GM18498 (cell line): ENCODE data around the gene DBP.
A peak's percentile ranks its signal among the peaks of the same experiment; 100 is the strongest.
"Not testable (repeated sequence)": the region's sequence is repeated elsewhere in the genome, so short reads cannot be mapped to it uniquely, and the experiment has no call there.

Experiments used
- ATAC-seq: cut with Tn5 transposase; IDR thresholded peaks from one replicate; pipeline ENCODE4 v1.9.1; 2021; ENCODE audit warnings: mild to moderate bottlenecking, moderate library complexity; ENCODE audit not compliant: unreplicated experiment

DBP gene

DNA sequence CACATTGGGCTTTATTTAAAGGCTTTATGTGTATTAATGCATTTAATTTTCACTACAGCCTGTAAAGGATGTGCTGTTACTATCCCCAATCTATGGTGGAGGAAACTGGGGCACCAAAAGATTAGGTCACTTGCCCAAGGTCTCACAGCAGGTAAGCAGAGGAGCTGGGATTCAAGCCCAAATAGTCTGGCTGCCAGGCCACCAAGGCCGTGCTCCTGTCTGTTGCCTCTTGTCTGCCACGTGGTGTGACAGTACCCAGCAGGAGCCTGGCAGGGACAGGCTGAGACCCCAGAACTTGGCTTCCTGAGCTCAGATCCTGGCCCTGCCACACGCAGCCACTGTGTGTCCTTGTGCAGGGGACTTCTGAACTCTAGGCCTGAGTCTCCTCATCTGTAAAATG, 31.2 kb upstream of the DBP start:
- ATAC-seq: no peak

DNA sequence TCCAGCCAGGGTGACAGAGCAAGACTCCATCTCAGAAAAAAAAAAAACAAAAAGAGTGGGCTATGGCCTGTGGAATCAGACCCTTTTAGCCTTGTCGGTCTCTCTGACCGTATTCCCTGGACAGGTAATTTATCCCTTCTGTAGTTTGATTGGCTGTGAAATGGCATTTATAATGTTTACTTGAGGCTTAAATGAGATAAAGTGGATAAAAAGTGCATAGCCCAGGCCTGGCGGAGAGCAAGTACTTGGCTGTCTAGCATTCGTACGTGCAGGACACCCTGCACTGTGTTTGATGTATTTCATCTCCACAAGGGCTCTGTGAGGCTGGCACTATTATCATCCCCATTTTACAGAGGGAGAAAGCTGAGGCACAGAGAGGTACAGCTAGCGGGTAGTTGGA, 28.6 kb upstream of the DBP start:
- no peak for ATAC-seq

DNA sequence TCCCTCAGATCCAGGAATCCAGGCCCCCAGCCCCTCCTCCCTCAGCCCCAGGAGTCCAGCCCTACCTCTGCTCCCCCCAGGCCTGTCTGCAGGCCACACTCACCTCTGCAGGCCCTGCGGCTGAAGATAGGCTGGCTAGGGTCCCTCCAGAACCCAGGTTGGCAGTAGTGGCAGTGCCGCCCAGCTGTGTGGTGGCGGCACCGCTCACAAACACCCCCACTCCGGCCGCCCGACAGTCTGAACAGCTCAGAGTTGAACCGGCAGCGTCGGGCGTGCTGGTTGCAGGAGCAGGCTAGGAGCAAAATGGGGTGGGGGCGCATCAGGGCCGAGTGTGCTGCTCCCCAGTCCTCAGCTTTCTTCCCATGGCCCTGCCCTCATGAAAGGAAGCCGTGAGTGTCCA, 27.3 kb upstream of the DBP start:
- no peak for ATAC-seq

DNA sequence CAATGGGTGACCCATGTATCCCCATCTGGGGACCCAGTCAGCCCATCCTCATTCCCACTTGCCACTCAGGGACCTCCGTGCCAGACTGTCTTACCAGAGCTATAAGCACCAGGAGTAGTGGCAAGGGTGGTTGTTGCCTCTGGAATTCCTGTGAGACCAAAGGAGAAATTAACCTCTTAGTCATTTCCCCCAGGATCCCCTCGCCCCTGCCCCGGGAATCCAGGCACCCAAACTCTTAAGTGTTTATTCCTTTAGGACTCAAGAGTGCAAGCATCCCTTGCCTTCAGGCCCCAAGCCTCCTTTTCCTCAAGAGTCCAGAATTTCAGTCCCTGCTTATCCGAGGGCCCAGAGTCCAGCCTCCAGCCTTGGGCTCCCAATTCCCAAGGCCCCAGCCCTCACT, 26.5 kb upstream of the DBP start:
- ATAC-seq: no peak

DNA sequence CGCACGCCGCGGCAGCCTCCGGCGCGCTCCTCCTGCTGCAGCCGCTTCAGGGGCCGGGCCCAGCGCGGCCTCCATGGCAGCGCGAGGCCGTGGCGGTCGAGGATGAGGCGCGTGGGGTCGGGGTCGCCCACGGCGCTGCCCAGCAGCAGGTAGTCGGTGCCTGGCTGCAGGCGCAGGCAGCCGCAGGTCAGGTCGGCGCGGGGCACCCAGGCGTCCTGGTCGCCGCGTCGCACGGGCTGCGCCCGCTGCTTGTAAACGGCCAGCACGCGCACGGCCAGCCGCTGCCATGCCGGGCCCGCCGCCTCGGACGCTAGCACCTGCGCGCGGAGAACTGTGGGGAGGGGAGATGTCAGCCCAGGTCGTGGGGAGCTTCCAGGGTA, 24.5 kb upstream of the DBP start:
- ATAC-seq: no peak

DNA sequence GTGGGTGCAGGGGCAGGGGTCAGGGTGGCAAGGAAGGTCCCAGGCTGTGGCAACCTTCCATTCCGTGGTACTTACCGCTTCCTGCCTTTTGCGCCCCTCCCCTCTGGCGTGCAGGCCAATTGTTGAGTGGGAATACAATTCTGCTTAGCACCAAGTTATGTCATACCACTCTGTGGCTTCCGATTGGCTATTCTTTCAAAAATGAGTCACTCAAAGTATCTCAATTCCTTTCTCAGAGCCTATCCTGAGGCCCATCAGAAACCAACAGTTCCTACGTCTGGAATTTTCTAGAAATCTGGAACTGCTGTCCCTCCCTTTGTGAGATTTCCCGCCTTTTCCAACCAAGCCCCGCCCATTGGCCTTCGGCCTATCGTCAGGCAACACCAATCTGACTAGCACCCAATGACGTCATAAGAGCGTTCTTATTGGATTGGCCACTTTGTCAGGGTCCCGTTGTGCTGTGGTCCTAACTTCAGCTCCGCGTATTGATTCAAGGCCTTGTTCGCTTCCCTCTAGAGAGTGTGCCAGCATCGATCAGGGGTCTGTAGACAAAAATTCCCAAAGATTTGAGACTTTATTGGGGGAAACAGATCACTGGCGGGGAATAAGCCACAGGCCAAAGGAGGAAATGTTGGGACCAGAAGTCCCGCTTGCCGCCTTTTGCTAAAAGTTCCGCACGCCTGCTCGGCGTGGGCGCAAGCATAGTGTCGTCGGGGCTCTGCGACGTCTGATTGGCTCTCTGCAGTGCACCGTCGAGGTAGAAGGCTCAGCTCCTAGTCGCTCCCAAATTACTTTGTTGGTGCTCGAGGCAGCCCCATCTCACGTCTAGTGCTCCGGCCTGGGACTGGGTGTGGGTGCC, 23.9 kb upstream of the DBP start:
- ATAC-seq: peak; percentile 93

DNA sequence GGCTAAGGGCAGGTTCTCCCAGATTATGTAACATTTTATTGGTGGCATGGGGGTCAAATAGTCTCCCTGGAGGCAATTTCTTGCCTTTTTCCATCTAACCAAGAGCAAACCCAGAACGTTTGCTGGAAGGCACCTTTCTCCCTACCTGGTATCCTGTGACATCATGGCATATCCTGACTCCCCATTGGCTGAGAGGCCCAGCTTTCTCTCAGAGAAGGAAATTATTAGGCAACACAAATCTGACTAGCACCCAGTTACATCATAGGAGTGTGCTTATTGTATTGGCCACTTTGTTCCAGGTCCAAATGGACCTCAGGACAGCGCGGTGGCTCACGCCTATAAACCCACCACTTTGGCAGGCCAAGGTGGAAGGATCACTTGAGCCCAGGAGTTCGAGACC, 22.6 kb upstream of the DBP start:
- no peak for ATAC-seq

DNA sequence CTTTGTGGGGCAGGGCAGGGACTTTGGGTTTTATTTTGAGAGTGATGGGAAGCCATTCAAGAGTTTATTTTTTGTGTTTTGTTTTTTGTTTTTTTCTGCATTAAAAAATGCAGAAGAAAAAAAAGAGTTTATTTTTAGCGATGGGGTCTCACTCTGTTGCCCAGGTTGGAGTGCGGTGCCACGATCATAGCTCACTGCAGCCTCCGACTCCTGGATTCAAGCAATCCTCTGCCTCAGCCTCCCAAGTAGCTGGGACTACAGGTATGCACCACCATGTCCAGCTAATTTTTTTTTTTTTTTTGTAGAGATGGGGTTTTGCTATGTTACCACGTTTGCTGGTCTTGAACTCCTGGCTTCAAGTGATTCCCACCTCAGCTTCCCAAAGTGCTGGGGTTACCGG, 21.3 kb upstream of the DBP start:
- ATAC-seq: no peak

DNA sequence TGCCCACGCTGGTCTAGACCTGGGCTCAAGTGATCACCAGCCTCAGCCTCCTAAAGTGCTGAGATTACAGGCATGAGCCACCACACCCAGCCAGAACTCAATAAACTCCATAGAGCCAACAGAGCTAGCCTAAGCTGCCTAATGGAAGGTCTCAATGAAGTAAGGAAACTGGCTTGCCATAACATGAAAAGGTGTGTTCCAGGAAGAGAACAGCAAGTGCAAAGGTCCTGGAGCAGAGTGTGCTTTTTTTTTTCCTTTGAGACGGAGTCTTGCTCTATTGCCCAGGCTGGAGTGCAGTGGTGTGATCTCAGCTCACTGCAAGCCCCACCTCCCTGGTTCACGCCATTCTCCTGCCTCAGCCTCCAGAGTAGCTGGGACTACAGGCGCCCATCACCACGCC, 20.6 kb upstream of the DBP start:
- not testable (repeated sequence) for ATAC-seq

DNA sequence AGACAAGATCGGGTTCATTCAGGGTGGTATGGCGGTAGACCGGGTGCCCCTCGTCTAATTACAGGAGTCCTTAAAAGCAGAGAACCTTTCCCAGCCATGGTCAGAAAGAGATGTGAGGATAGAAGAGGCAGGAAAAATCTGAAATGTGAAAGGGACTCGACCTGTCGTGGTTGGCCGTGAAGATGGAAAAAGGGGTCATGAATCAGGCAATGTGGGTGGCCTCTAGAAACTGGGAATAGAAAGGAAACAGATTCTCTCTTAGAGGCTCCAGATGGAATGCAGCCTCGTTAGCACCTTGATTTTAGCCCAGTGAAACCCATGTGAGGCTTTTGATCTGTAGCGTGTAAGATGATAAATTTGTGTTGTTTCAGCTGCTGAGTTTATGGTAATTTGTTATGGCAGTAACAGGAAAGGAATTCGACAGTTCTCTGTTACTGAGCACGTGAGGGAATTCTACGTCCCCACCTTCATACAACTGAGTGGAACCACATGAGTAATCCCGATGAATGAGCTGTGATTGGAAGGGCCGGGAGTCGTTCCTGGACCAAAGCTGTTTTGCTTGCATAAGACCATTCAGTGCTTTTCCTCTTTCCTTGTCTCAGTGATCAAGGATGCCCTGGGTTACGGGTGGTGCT, 19.8 kb upstream of the DBP start:
- no peak for ATAC-seq

DNA sequence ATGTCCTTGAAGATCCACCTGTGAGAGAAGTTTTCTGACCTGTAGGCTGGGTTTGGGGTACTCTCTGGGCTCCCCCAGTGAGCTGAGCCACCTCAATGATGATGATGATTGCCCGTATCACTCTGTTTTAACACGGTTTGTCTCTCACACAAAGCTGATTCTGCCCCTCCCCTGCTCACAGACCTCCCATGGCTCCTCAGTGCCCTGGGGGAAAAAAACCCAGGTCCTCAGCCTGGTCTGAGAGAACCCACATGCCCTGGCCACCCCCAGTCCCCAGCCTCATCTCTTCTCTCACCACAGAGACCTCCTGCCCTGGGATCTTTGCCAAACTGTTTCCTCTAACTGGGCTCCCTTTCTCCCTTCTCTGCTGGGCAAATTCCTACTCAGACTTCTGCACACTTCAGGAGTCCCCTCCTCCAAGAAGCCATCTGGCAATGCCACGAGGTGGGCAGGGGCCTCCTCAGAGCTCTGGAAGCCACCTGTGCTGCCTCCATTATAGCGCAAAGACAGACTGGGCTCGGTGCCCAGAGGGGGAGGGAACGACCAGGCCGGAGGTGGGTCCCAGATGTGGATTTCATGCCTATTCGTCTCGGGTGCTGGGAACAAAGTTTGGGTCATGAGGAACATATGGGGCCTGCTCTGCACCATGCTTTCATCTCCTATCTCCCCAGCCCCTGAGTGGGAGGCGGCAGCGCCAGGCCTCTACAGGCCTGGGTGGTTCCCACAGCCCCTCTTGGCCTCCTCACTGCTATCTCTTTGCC, 17.3 kb upstream of the DBP start:
- ATAC-seq: no peak

DNA sequence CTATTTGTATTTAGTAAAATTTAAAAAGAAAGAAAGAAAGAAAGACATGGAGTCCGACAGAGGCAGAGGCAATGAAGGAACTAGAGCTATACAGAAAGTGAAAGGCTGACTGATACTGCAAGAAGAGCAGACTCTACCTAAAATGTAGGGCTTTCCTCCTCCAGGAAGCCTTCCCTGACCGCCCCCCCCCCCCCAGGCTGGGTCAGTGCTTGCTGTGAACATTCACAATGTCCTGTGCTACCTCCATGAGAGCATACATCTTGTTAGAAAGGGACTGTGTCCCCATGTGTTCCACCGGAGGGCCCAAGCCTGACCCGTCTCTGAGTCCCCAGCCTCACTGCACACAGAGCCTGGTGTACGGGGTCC, 14.5 kb upstream of the DBP start:
- ATAC-seq: no peak

DNA sequence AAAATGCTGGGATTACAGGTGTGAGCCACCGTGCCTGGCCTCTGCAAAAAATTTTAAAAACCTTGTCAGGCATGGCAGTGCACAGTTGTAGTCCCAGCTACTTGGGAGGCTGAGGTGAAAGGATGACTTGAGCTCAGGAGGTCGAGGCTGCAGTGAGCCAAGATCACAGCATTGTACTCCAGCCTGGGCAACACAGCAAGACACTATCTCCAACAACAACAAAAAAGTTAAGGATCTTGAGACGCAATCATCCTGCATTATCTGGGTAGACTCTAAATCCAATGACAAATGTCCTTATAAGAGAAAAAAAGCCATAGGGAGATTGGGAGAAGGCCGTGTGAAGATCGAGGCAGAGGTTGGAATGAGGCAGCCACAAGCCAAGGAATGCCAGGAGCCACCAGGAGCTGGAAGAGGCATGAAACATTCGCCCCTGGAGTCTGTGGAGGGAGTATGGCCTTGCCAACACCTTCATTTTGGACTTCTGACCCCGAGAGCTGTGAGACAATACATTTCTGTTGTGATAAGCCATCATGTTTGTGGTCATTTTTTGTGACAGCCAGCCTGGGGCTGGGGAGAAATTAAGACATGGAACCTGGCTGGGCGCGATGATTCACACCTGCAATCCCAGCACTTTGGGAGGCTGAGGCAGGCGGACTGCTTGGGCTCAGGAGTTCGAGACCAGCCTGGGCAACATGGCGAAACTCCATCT, 13.9 kb upstream of the DBP start:
- no peak for ATAC-seq

DNA sequence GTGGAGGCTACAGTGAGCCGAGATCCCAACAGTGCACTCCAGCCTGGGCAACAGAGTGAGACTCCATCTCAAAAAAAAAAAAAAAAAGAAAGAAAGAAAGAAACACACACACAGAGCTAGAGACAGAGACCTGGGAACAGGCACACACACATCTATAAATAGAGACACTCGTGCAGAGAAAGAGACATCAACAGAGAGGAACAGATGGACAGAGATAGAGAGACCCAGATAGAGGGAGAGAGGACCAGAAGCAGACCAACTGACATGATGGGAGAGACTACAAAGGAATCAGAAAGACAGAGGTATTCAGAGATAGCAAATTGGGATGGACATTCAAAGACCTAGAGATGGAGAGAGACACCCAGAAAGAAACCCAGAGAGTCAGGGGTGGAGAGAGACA, 11.0 kb upstream of the DBP start:
- no peak for ATAC-seq

DNA sequence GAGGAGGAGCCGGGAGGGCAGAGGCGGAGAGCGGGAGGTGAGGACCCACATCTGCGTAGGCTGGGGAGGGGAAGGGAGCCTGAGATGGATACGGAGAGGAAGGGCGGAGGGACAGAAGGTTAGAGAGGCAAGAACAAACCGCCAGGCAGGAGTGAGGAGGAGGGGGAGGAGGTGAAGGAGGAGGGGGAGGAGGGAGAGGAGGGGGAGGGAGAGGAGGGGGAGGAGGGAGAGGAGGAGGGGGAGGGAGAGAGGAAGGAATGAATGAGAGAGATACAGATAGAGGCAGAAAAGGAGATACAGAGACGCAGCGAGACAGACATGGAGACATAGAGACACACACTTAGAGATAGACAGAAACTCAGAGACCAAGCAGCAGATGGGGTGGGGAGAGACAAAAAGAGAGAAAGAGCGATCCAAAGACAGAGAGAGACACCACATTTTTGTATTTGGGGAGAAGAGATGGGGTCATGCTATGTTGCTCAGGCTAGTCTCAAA, 9.6 kb upstream of the DBP start:
- ATAC-seq: no peak

DNA sequence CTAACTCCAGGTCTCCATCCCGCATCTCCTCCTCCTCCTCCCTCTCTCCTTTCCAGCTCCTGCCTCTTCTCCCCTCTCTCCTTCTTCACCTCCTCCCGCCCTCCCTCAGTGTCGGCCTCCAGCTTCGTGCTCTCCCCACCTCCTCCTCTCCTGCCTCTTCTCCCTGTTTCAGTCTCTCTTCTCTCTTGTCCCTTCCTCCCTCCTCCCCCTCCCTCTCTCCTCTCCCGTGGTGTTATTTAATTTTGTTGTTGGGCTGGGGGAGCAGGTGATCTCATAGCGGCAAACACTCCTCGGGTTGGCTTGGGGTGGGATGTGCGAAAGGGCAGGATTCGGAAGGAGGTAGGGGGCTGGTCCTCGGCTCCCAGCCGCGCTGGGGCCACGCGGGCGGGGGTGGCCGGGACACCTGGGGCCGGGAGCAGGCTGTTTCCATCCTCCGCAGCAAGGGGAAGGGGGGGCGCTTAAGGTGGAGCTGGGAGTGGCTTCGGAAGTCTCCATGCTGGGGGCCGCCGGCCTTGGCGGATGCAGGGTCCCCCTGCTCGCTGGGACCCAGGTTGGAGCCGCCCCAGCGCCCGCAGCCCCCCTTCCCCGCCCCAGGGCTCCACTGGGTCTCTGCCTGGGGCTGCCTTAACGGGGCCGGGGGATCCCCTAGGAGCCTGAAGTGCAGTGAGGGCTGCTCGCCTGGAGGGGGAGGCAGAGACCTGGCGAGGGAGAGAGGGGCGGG, 9.0 kb upstream of the DBP start, which contains the start of gene CA11:
CA11 (minus strand) TSS at position 187 of the 721 bp plus-strand sequence. CDS start 555 bp downstream, outside the sequence.
- peak; percentile 76 for ATAC-seq

DNA sequence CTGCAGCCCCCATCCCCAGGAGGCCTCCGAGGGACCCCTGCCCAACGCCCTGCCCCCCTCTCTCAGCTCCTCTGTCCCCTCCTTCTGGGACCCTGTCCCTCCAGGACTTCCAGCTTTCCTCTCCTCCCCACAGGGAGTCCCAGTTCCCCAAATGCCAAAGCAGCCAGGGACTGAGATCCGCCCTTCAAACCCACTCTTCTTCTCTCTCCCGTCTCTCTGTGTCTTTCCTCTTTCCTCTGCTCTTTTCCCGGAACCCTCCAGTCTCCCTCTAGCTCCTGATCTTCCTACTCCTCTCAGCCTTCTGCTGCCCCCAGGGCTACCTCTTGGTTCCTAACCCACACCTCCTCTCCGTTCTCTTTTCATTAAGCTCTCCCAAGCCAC, 8.4 kb upstream of the DBP start:
- no peak for ATAC-seq

DNA sequence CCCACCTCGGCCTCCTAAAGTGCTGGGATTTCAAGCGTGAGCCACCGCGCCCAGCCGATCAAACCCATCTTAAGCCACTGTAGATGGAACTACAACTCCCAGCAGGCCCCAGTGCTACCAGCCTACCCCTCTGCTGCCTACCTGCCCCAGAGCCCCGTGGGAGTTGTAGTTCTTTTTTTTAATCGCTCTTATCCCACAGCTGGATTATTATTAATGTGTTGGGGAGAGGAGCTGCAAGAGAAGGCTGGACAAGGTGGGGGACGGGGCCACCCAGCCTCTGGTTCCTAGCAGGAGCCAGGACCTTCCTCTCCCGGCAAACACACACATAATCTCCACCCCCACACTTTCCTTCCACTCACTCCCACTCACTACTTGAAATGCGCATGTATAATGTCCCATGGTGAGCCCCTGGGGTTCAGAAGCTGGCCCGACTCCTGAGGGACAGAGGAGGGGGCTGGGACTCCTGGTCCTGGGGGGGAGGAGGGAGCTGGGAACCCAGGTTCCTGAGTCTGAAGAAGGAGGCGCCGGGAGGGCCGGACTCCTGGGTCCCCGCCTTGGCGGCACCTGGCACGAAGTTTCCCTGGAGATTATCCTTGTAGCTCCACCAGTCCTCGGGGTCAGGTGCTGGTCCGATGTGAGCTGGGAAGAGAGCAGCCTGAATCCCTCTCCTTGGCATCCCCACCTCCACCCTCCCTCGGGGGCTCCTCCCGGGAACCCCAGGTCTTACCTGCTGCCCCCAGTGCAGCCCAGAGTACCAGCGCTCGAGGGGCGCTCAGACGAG, 7.8 kb upstream of the DBP start:
- ATAC-seq: no peak

DNA sequence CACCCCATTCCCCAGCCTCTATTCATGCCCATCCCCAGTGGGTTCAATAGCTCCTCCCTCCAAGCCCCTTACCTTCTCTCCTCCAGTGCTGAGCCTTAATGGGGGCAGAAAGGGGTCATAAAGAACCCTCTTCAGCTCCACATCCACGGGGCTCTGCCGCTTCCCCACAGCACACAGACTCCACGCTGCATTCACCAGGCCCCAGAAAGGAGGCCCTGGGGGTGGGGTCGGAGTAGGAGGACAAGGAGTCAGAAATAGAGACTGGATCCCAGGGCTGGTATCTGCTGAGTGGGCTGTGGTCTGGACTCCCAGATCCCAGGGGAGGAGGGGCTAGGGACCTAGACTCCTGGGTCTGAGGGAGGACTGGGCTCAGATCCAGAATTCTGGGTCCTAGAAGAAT, 7.2 kb upstream of the DBP start:
- ATAC-seq: no peak

DNA sequence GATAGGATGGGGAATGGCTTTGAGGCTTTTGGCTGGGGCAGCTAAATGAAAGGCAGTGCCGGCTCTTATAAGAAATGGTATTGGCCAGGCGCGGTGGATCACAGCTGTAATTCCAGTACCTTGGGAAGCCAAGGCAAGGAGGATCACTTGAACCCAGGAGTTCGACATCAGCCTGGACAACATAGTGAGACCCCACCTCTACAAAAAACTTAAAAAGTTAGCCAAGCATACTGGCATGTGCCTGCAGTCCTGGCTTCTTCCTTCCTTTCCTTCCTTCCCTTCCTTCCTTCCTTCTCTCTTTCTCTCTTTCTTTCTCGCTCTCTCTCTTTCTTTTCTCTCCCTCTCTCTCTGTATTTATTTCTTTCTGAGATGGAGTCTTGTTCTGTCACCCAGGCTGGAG, 5.7 kb upstream of the DBP start:
- ATAC-seq: no peak
